22Rv1 (cell line): ENCODE results near the gene FAM111A.

Source experiments
- CTCF ChIP-seq: fragments of 450-650 bp; IDR thresholded peaks from 2 replicates; pipeline ENCODE4 v1.5.1; 2017; ENCODE audit warnings: mild to moderate bottlenecking
- ZFX ChIP-seq: fragments of 450-650 bp; IDR thresholded peaks from 2 replicates; pipeline ENCODE4 v1.6.1; 2017; ENCODE audit warnings: antibody characterized with exemption, borderline replicate concordance

- TF ChIP-seq CTCF, result no peak
- no peak for TF ChIP-seq ZFX
These were observed 32.0 kb downstream of the FAM111A start for GRCh38 chr11:59174664-59175033.
